ENCODE results near the gene FNDC3A.

DNA sequence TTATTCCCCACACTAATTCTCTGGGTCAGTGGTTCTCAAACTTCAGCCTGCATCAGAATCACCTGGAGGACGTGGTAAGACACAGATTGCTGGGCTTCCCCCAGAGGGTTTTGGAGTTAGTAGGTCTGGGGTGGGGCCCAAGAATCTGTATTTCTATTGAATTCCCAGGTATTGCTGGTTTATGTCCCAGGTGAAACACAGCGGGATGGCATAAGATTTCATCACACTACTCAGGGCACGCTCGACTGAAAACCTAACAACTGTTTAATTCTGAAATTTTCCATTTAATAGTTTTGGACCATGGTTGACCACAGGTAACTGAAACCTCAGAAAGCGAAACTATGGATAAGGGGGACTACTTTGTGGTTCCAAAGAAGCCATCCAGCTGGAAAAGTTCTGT, 250.9 kb downstream of the FNDC3A start:
- TF ChIP-seq, protein P1, sequence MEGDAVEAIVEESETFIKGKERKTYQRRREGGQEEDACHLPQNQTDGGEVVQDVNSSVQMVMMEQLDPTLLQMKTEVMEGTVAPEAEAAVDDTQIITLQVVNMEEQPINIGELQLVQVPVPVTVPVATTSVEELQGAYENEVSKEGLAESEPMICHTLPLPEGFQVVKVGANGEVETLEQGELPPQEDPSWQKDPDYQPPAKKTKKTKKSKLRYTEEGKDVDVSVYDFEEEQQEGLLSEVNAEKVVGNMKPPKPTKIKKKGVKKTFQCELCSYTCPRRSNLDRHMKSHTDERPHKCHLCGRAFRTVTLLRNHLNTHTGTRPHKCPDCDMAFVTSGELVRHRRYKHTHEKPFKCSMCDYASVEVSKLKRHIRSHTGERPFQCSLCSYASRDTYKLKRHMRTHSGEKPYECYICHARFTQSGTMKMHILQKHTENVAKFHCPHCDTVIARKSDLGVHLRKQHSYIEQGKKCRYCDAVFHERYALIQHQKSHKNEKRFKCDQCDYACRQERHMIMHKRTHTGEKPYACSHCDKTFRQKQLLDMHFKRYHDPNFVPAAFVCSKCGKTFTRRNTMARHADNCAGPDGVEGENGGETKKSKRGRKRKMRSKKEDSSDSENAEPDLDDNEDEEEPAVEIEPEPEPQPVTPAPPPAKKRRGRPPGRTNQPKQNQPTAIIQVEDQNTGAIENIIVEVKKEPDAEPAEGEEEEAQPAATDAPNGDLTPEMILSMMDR (IDR thresholded peaks at IDR 0.05; ENCODE audit: borderline replicate concordance, extremely low read depth, low read length, poor library complexity, severe bottlenecking), result no peak
- TF ChIP-seq EZH2 (IDR thresholded peaks at IDR 0.05; ENCODE audit: borderline replicate concordance, low read depth, low read length, severe bottlenecking), result no peak
